Mesenchymal stem cell (in vitro differentiated cells and primary cell): ENCODE measurements around the gene MRPS18B.
A peak's percentile ranks its signal among the peaks of the same experiment; 100 is the strongest.

ENCODE experiments used
- DNase-seq: peaks from one replicate; pipeline ENCODE4 v3.0.0-alpha.2; 2013
- H2AFZ ChIP-seq: one replicate; pipeline ENCODE4 v1.6.1; 2013; ENCODE audit warnings: low read depth, mild to moderate bottlenecking, control low read depth, inconsistent platforms, low read length, moderate library complexity
- H2AK5ac ChIP-seq: 2 replicates; pipeline ENCODE4 v1.6.1; 2013; ENCODE audit warnings: low read length, moderate library complexity, mild to moderate bottlenecking, inconsistent platforms; ENCODE audit not compliant: severe bottlenecking
- H2BK120ac ChIP-seq: one replicate; pipeline ENCODE4 v1.6.1; 2013; ENCODE audit warnings: low read depth, mild to moderate bottlenecking, inconsistent platforms, low read length, moderate library complexity
- H2BK12ac ChIP-seq, 2 experiments: one replicate each; pipeline ENCODE4 v1.6.1; 2013; ENCODE audit warnings: inconsistent platforms in 2 of 2, low read length in 2 of 2, mild to moderate bottlenecking in 2 of 2, moderate library complexity in 2 of 2, control low read depth in 1 of 2
- H2BK15ac ChIP-seq: one replicate; pipeline ENCODE4 v1.6.1; 2013; ENCODE audit warnings: mild to moderate bottlenecking, low read depth, inconsistent platforms; ENCODE audit not compliant: poor library complexity, severe bottlenecking
- H2BK5ac ChIP-seq: 2 replicates; pipeline ENCODE4 v1.6.1; 2013; ENCODE audit warnings: low read depth, mild to moderate bottlenecking, low read length, control low read depth, inconsistent platforms; ENCODE audit not compliant: poor library complexity, severe bottlenecking
- H3K14ac ChIP-seq, 2 experiments: one replicate each; pipeline ENCODE4 v1.6.1; 2013; ENCODE audit warnings: inconsistent platforms in 2 of 2, low read length in 2 of 2, control low read depth in 1 of 2, mild to moderate bottlenecking in 1 of 2, moderate library complexity in 1 of 2
- H3K18ac ChIP-seq, 2 experiments: one replicate each; pipeline ENCODE4 v1.6.1; 2013; ENCODE audit warnings: inconsistent platforms in 2 of 2, low read length in 2 of 2, control low read depth in 1 of 2, low read depth in 1 of 2, mild to moderate bottlenecking in 1 of 2
- H3K23ac ChIP-seq, 2 experiments: one replicate each; pipeline ENCODE4 v1.6.1; 2013; ENCODE audit warnings: inconsistent platforms in 2 of 2, low read length in 2 of 2, mild to moderate bottlenecking in 2 of 2, moderate library complexity in 2 of 2, control low read depth in 1 of 2
- H3K27ac ChIP-seq: 2 replicates; pipeline ENCODE4 v1.5.1; 2013; ENCODE audit warnings: mild to moderate bottlenecking, moderate library complexity, low read length, control low read depth, inconsistent platforms; ENCODE audit not compliant: poor library complexity, severe bottlenecking
- H3K27me3 ChIP-seq, 2 experiments: 2 replicates each; pipeline versions ENCODE4 v1.6.1 to v1.7.0; 2013; ENCODE audit warnings: low read length in 2 of 2, mild to moderate bottlenecking in 2 of 2, moderate library complexity in 2 of 2, control low read depth in 1 of 2, inconsistent platforms in 1 of 2; ENCODE audit not compliant: control insufficient read depth in 1 of 2, insufficient read depth in 1 of 2
- H3K36me3 ChIP-seq, 2 experiments: 2 replicates each; pipeline versions ENCODE4 v1.6.1 to v1.7.0; 2013; ENCODE audit warnings: low read length in 2 of 2, control low read depth in 1 of 2, inconsistent platforms in 1 of 2, low read depth in 1 of 2, mild to moderate bottlenecking in 1 of 2; ENCODE audit not compliant: insufficient read depth in 2 of 2, control insufficient read depth in 1 of 2
- H3K4ac ChIP-seq, 2 experiments: one replicate each; pipeline ENCODE4 v1.6.1; 2013; ENCODE audit warnings: inconsistent platforms in 2 of 2, low read length in 2 of 2, mild to moderate bottlenecking in 2 of 2, moderate library complexity in 2 of 2, control low read depth in 1 of 2, low read depth in 1 of 2
- H3K4me1 ChIP-seq: 2 replicates; pipeline ENCODE4 v1.6.1; 2013; ENCODE audit warnings: low read depth, low read length, control low read depth; ENCODE audit not compliant: control insufficient read depth, insufficient read depth
- H3K4me2 ChIP-seq: 2 replicates; pipeline ENCODE4 v1.6.1; 2013; ENCODE audit warnings: low read length, mild to moderate bottlenecking, inconsistent platforms; ENCODE audit not compliant: poor library complexity, severe bottlenecking
- H3K4me3 ChIP-seq, 2 experiments: 2 replicates each; pipeline versions ENCODE4 v1.5.1 to v1.7.0; 2013; ENCODE audit warnings: low read length in 2 of 2, mild to moderate bottlenecking in 2 of 2, control low read depth in 1 of 2, low read depth in 1 of 2; ENCODE audit not compliant: insufficient read depth in 1 of 2
- H3K79me1 ChIP-seq: replicated peaks from 2 replicates; pipeline ENCODE4 v1.6.1; 2013; ENCODE audit warnings: mild to moderate bottlenecking, control low read depth, low read length, inconsistent platforms; ENCODE audit not compliant: poor library complexity, severe bottlenecking
- H3K9ac ChIP-seq: 2 replicates; pipeline ENCODE4 v1.7.0; 2013; ENCODE audit warnings: mild to moderate bottlenecking, low read length, moderate library complexity
- H3K9me3 ChIP-seq: 2 replicates; pipeline ENCODE4 v1.7.0; 2013; ENCODE audit warnings: mild to moderate bottlenecking, low read length; ENCODE audit not compliant: control insufficient read depth
- H4K8ac ChIP-seq: one replicate; pipeline ENCODE4 v1.6.1; 2013; ENCODE audit warnings: inconsistent platforms, mild to moderate bottlenecking, low read length, moderate library complexity
- H4K91ac ChIP-seq: one replicate; pipeline ENCODE4 v1.6.1; 2013; ENCODE audit warnings: mild to moderate bottlenecking, low read length, inconsistent platforms
- WGBS: methylation state at CpG from one replicate; pipeline ENCODE4 v1.1.7; 2013; ENCODE audit warnings: mixed read lengths; 5-methylcytosine and 5-hydroxymethylcytosine counted together

Gene MRPS18B

GRCh38 chr6:30614843-30615218 is 2.8 kb upstream of the MRPS18B start:
- peak overlapping the region; percentile 97 for H3K27ac ChIP-seq
- H4K8ac ChIP-seq = no peak overlapping the region
- peaks cover 7 to 37% of the 10 kb centered on the region in 2 experiments for H3K36me3 ChIP-seq
- peak overlapping the region in 1 of 2 experiments; percentile 97 for H3K4me3 ChIP-seq
- H3K9me3 ChIP-seq = no peaks in the 10 kb centered on the region
- H3K23ac ChIP-seq = no peak overlapping the region
- H3K14ac ChIP-seq = no peak overlapping the region
- peaks cover 7% of the 10 kb centered on the region for H3K79me1 ChIP-seq
- no peak overlapping the region for H2BK15ac ChIP-seq
- H2AFZ ChIP-seq = no peak overlapping the region
- H3K4me1 ChIP-seq = peaks cover 7% of the 10 kb centered on the region
- no peak overlapping the region for H2AK5ac ChIP-seq
- H3K18ac ChIP-seq = no peak overlapping the region
- no peak overlapping the region for H3K4ac ChIP-seq
- no peak overlapping the region for H2BK12ac ChIP-seq
- H3K9ac ChIP-seq = peak overlapping the region; percentile 100
- no peak overlapping the region for H4K91ac ChIP-seq
- WGBS = no CpG with 5 or more reads among the region's 6 CpGs
- H2BK120ac ChIP-seq = no peak overlapping the region
- peak; percentile 98 for DNase-seq
- peak overlapping the region; percentile 72 for H3K4me2 ChIP-seq
- no peaks in the 10 kb centered on the region for H3K27me3 ChIP-seq
- H2BK5ac ChIP-seq = no peak overlapping the region

- Histone ChIP-seq H3K79me1 (peaks cover 6% of the 10 kb centered on the region), H3K36me3 (peaks cover 9 to 35% of the 10 kb centered on the region in 2 experiments), H3K9ac (peak overlapping the region; percentile 100), H2BK15ac (no peak overlapping the region), H2BK12ac (no peak overlapping the region), H3K27ac (peak overlapping the region; percentile 93), H2AK5ac (peak overlapping the region; percentile 91), H3K4me2 (peak overlapping the region; percentile 80), H3K4ac (no peak overlapping the region), H3K9me3 (no peaks in the 10 kb centered on the region), H3K4me3 (peak overlapping the region; percentile 34 to 97), H3K4me1 (peaks cover 7% of the 10 kb centered on the region), H4K8ac (peak overlapping the region; percentile 81), H2BK120ac (peak overlapping the region; percentile 64), H3K14ac (peak overlapping the region in 1 of 2 experiments; percentile 58), H2AFZ (no peak overlapping the region), H4K91ac (no peak overlapping the region), H2BK5ac (no peak overlapping the region), H3K18ac (peak overlapping the region in 1 of 2 experiments; percentile 92), H3K27me3 (no peaks in the 10 kb centered on the region), H3K23ac (no peak overlapping the region)
- DNase-seq = peak; percentile 91
- WGBS = 1% methylated on average over 7 of the region's 10 CpGs
These were observed 2.3 kb upstream of the MRPS18B start for GRCh38 chr6:30615219-30615957.

GRCh38 chr6:30615958-30616810 is 1.5 kb upstream of the MRPS18B start:
- peaks cover 4% of the 10 kb centered on the region for H3K4me1 ChIP-seq
- WGBS = 0% methylated on average over 4 of the region's 10 CpGs
- no peak overlapping the region for H2BK15ac ChIP-seq
- peaks cover 12 to 38% of the 10 kb centered on the region in 2 experiments for H3K36me3 ChIP-seq
- H2AFZ ChIP-seq = no peak overlapping the region
- peak overlapping the region; percentile 93 for H3K27ac ChIP-seq
- peak; percentile 52 for DNase-seq
- peak overlapping the region in 1 of 2 experiments; percentile 67 for H3K23ac ChIP-seq
- H2BK5ac ChIP-seq = peak overlapping the region; percentile 22
- H3K79me1 ChIP-seq = peaks cover 5% of the 10 kb centered on the region
- H2BK12ac ChIP-seq = peak overlapping the region in 1 of 2 experiments; percentile 59
- H3K9ac ChIP-seq = peak overlapping the region; percentile 100
- peak overlapping the region; percentile 76 for H2AK5ac ChIP-seq
- H3K27me3 ChIP-seq = no peaks in the 10 kb centered on the region
- peak overlapping the region; percentile 80 for H3K4me2 ChIP-seq
- no peak overlapping the region for H2BK120ac ChIP-seq
- peak overlapping the region; percentile 93 to 94 for H3K18ac ChIP-seq
- H3K14ac ChIP-seq = peak overlapping the region; percentile 62 to 90
- H4K91ac ChIP-seq = peak overlapping the region; percentile 98
- peak overlapping the region; percentile 71 to 95 for H3K4ac ChIP-seq
- H3K4me3 ChIP-seq = peak overlapping the region; percentile 74 to 97
- H4K8ac ChIP-seq = peak overlapping the region; percentile 98
- H3K9me3 ChIP-seq = no peaks in the 10 kb centered on the region
